MM.1S (cell line): ENCODE measurements around the gene PRM1.

Experiments
- EZH2phosphoT487 ChIP-seq: fragments of 300-600 bp; sonication (generic); IDR thresholded peaks from 2 replicates; pipeline ENCODE4 v1.6.1; 2018; ENCODE audit warnings: antibody characterized with exemption, low read length
- TF ChIP-seq, protein P1 (sequence below): fragments of 300-600 bp; sonication (generic); IDR thresholded peaks from 2 replicates; pipeline ENCODE4 v1.5.1; 2016; ENCODE audit warnings: antibody characterized with exemption, low read length, mixed read lengths

DNA sequence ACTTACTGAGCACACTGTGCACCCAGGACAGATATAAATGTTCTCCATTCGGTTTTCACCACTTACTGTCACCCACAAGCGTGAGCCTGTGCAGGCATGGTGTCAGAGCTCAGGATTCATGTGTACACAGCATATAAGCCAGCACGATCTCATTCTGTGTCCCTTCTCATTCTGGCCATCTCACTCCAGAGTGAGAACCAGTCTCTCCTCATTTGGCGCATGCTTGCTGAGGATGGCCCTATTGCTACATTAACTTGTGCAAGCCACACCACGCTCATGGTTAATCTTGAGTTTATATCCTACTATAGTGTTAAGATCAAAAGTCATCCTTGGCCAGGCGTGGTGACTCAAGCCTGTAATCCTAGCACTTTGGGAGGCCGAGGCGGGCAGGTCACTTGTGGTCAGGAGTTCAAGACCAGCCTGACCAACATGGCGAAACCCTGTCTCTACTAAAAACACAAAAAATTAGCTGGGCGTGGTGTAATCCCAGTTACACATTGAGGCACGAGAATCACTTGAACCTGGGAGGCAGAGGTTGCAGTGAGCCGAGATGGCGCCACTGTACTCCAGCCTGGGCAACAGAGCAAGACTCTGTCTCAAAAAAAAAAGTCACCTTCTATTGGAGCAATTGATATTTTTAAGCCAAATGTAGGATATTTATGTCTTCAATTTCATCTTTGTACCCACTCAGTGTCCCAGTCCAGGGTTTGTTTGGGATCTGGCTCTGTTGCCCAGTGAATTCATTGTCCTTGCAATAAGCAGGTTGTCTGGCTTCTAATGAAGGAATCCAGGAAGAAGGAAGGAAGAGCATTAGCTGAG, 46.0 kb downstream of the PRM1 start:
- TF ChIP-seq, protein P1, sequence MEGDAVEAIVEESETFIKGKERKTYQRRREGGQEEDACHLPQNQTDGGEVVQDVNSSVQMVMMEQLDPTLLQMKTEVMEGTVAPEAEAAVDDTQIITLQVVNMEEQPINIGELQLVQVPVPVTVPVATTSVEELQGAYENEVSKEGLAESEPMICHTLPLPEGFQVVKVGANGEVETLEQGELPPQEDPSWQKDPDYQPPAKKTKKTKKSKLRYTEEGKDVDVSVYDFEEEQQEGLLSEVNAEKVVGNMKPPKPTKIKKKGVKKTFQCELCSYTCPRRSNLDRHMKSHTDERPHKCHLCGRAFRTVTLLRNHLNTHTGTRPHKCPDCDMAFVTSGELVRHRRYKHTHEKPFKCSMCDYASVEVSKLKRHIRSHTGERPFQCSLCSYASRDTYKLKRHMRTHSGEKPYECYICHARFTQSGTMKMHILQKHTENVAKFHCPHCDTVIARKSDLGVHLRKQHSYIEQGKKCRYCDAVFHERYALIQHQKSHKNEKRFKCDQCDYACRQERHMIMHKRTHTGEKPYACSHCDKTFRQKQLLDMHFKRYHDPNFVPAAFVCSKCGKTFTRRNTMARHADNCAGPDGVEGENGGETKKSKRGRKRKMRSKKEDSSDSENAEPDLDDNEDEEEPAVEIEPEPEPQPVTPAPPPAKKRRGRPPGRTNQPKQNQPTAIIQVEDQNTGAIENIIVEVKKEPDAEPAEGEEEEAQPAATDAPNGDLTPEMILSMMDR, result no peak
- no peak for TF ChIP-seq EZH2phosphoT487
